ENCODE measurements around the gene BICDL1.

Gene BICDL1

DNA sequence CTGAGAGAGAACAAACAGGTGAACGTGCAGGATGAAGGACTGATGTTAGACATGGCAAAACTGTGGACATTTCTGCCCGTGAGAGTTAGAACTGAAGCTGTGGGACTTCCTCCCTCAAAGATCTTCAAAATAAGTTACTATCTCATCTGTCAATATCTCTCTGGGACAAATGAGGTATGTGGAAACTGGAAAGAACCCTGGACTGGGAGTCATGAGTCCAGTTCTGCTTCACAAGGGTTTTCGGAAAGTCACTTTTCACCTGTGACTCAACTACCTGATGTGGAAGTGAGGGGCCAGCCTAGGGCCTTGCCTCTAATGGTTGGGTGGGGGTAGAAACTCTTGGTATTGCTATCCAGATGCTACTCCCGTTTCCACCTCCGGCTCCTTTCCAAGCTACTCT, 80.2 kb downstream of the BICDL1 start:
- TF ChIP-seq, protein P1, sequence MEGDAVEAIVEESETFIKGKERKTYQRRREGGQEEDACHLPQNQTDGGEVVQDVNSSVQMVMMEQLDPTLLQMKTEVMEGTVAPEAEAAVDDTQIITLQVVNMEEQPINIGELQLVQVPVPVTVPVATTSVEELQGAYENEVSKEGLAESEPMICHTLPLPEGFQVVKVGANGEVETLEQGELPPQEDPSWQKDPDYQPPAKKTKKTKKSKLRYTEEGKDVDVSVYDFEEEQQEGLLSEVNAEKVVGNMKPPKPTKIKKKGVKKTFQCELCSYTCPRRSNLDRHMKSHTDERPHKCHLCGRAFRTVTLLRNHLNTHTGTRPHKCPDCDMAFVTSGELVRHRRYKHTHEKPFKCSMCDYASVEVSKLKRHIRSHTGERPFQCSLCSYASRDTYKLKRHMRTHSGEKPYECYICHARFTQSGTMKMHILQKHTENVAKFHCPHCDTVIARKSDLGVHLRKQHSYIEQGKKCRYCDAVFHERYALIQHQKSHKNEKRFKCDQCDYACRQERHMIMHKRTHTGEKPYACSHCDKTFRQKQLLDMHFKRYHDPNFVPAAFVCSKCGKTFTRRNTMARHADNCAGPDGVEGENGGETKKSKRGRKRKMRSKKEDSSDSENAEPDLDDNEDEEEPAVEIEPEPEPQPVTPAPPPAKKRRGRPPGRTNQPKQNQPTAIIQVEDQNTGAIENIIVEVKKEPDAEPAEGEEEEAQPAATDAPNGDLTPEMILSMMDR (IDR thresholded peaks at IDR 0.05) = no peak

DNA sequence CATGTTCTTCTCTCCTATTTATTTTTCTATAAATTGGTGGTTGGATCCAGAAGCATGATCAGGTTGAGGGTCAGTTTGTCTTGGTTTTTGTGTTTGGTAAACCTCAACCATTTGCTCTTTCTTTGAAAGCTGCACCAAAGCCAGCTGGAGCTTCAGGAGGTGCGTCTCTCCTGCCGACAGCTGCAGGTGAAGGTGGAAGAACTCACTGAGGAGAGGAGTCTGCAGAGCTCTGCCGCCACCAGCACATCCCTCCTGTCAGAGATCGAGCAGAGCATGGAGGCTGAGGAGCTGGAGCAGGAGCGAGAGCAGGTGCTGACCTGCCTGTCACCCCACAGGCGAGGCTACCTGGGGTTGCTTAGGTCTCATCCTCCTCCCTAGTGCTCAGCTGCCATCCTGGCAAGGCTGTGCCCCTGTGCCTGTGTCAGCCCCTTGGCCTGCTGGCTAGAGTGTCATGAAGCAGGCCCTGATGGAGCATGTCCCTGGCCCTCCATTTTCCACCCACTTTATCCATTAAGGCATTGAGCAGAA, 82.5 kb downstream of the BICDL1 start:
- TF ChIP-seq, protein P1 (IDR thresholded peaks at IDR 0.05) = no peak

DNA sequence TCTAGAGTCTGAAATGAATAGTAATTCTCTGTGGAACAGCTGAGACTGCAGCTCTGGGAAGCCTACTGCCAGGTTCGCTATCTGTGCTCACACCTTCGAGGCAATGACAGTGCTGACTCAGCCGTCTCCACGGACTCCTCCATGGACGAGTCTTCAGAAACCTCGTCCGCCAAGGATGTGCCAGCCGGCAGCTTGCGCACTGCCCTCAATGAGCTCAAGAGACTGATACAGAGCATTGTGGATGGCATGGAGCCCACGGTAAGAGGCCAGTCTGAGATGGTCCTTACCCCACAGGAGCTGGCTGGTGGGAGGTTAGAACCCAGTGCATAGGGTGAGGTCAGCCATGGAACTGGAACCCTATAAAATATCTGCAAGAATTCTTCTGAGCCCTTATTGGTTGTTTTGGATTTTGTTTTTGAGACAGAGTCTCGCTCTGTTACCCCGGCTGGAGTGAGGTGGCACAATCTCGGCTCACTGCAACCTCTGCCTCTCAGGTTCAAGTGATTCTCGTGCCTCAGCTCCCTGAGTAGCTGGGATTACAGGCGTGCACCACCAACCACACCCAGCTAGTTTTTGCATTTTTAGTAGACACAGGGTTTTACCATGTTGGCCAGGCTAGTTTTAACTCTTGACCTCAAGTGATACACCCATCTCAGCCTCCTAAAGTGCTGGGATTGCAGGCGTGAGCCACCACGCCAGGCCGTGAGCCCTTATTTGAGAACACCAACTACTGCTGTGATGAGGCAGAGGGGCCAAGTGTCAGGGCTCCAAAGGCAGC, 83.6 kb downstream of the BICDL1 start:
- TF ChIP-seq, protein P1 (IDR thresholded peaks at IDR 0.05) = no peak

DNA sequence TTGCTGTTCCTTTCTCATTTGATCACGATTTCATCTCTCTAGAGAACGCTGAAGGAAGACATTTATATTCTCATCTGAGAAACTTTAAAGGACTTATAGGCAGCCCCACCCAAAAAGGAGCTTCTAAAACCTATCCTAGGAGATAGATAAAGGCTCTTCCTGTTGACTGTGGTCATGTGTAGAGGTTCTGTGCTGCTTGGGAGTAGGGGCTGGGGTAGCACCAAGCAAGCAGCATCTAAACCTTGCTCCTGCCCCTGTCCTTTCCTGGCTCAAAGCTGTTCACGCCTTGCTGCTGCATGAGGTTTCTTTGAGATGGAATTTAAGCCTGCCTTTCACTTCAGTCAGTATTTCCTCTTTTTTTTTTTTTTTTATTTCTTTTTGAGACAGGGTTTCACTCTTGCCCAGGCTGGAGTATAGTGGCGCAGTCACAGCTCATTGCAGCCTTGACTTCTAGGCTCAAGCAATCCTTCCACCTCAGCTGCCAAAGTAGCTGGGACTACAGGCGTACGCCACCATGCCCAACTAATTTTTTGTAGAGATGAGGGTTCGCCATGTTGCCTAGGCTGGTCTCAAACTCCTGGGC, 86.1 kb downstream of the BICDL1 start:
- TF ChIP-seq, protein P1 (IDR thresholded peaks at IDR 0.05) = no peak

DNA sequence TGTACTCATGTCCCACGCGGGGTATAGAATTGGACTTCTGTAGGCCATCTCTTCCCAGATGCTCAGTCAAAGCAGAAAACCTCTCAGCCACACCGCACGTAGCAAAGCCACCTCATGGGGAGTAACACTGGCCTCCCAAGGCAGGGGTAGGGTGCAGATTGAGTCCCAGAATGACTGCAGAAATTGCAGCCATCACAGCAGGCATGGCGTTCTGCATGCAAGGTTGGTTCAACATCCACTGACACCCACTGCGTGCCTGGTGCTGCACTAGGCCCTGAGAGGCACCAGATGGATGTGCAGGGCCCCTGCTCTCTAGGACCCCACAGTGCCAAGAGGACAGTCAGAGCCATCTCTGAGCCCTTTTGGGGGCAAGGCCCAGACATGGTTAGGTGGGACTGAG, 87.6 kb downstream of the BICDL1 start:
- TF ChIP-seq, protein P1 (IDR thresholded peaks at IDR 0.05) = no peak

DNA sequence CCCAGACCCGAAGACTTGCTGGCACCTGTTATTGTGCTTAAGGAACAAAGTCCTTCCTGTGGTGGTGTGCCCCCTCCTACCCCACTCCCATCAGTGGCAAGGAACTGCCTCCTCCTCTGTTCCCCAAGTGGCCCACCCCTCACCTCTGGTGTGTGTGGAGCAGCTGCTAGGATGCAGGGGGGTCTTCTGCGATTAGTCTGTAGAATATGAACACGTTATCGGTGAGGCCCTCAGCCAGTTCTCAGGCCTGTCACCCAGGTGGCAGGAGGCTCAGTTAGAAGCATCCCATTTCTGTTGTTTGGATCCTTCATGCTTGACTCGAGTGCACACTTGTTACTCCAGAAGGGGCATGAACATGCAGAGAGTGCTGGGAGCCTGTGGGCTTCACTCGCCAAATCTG, 88.2 kb downstream of the BICDL1 start:
- TF ChIP-seq, protein P1 (IDR thresholded peaks at IDR 0.05) = no peak

DNA sequence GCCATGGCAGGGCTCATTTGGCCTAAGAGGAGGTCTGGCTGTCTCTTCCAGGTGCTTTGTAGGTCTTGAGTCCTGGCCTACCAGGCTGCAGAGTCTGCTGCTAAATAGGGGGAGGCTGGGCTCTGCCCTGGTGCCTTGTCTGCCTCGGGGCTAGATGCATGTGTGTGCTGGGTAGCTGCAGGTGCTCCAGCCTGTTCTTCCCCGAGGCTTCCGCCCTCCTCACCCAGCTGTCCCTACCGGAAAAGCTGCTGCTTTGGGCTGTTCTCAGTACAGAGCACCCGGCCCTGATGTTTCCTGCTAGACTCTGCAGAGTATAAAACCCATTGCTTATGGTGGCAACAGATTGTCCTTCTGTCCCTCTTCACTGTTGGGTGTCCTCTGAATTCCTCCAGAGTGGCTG, 89.8 kb downstream of the BICDL1 start:
- TF ChIP-seq, protein P1 (IDR thresholded peaks at IDR 0.05) = no peak

Measured in LNCAP (cell line).